A549 (cell line): Measurements from ENCODE around the gene SPTB. TPM values are rescaled to one million over a fixed set of nuclear protein-coding genes. Genes with fewer than 3 reads are reported as not detected.

ENCODE experiments used
- ATAC-seq, 2 experiments: fragments of 200-7000 bp in 1 of 2; fragments of >200 bp in 1 of 2; cut with Nextera tagmentation in 1 of 2; cut with Tn5 transposase in 1 of 2; 3 replicates each; pipeline versions ENCODE4 v1.8.0 to v1.9.1; 2018 to 2020; ENCODE audit warnings: mild to moderate bottlenecking in 1 of 2, moderate library complexity in 1 of 2
- CTCF ChIA-PET: fragments of 300-600 bp; sonication (Branson Sonifier 250); formaldehyde crosslinking; extraction: SDS; loops from one replicate; lab custom pipeline; 2021; ENCODE audit warnings: antibody characterized with exemption, inconsistent platforms; lab: Yijun Ruan, JAX
- POLR2A ChIA-PET: fragments of 350-600 bp; formaldehyde crosslinking; extraction: SDS; loops from one replicate; lab custom pipeline; 2021; ENCODE audit warnings: antibody characterized with exemption, inconsistent platforms; lab: Yijun Ruan, JAX
- DNase-seq, 2 experiments: peaks; one replicate each; pipeline versions ENCODE4 v3.0.0 to v3.0.0-alpha.2; 2011 to 2016; ENCODE audit warnings: low read depth in 1 of 2, low spot score in 1 of 2
- FAIRE-seq: peaks from 2 replicates; lab custom pipeline; 2011; peaks lifted over from hg19 to GRCh38; lab: Jason Lieb, UNC
- H3K27ac ChIP-seq, 2 experiments: fragments of >200 bp; sonication (Bioruptor Twin); formaldehyde crosslinking; 3 replicates each; pipeline ENCODE4 v1.5.1; 2016 to 2017
- H3K4me1 ChIP-seq: fragments of >200 bp; sonication (Bioruptor Twin); formaldehyde crosslinking; 3 replicates; pipeline ENCODE4 v1.6.1; 2016
- H3K4me2 ChIP-seq: fragments of >200 bp; sonication (Bioruptor Twin); formaldehyde crosslinking; 3 replicates; pipeline ENCODE4 v1.6.1; 2016
- H3K4me3 ChIP-seq: fragments of >200 bp; sonication (Bioruptor Twin); formaldehyde crosslinking; 3 replicates; pipeline ENCODE4 v1.5.1; 2016
- H3K9me3 ChIP-seq: fragments of >200 bp; sonication (Bioruptor Twin); formaldehyde crosslinking; 3 replicates; pipeline ENCODE4 v1.6.1; 2016
- CBX2 ChIP-seq: fragments of 200-600 bp; sonication (generic); IDR thresholded peaks from 2 replicates; pipeline ENCODE4 v1.6.1; 2016; ENCODE audit warnings: low read depth, mild to moderate bottlenecking, borderline replicate concordance
- EHMT2 ChIP-seq: fragments of 200-600 bp; sonication (generic); IDR thresholded peaks from 2 replicates; pipeline ENCODE4 v1.6.1; 2016; ENCODE audit warnings: antibody characterized with exemption, low read depth, mild to moderate bottlenecking, moderate library complexity
- FOSB ChIP-seq: fragments of 250-450 bp; sonication (Bioruptor Pico); IDR thresholded peaks from 2 replicates; pipeline ENCODE4 v1.5.0; 2020; ENCODE audit warnings: mild to moderate bottlenecking, moderate library complexity
- FOSL2 ChIP-seq, 2 experiments: fragments of 450-650 bp in 1 of 2; fragments of >200 bp in 1 of 2; sonication (Bioruptor Twin) in 1 of 2; formaldehyde crosslinking; IDR thresholded peaks; 2 replicates each; pipeline versions ENCODE4 v1.5.0 to v1.6.1; 2016 to 2020; ENCODE audit warnings: mild to moderate bottlenecking in 1 of 2, moderate library complexity in 1 of 2
- FOXS1 ChIP-seq: fragments of 250-450 bp; sonication (Bioruptor Pico); IDR thresholded peaks from 2 replicates; pipeline ENCODE4 v1.5.0; 2020; ENCODE audit warnings: mild to moderate bottlenecking, moderate library complexity
- HDAC2 ChIP-seq: fragments of 200-600 bp; sonication (generic); IDR thresholded peaks from 2 replicates; pipeline ENCODE4 v1.6.1; 2016
- HOXB13 ChIP-seq: fragments of 250-450 bp; sonication (Bioruptor Pico); IDR thresholded peaks from 2 replicates; pipeline ENCODE4 v1.5.0; 2020; ENCODE audit warnings: low read depth, mild to moderate bottlenecking, moderate library complexity
- JUN ChIP-seq, 2 experiments: fragments of >200 bp; sonication (Bioruptor Twin); formaldehyde crosslinking; IDR thresholded peaks; 2 replicates in 1 of 2; 3 replicates in 1 of 2; pipeline ENCODE4 v1.6.1; 2016 to 2017
- KDM1A ChIP-seq: fragments of 200-600 bp; sonication (generic); IDR thresholded peaks from 2 replicates; pipeline ENCODE4 v1.6.1; 2016; ENCODE audit warnings: low read depth, mild to moderate bottlenecking
- MYC ChIP-seq: IDR thresholded peaks from 2 replicates; pipeline ENCODE4 v1.6.1; 2012; ENCODE audit warnings: mild to moderate bottlenecking, inconsistent platforms, low read length, improper control_type of control experiment, borderline replicate concordance
- NPAS2 ChIP-seq: fragments of 250-450 bp; sonication (Bioruptor Pico); IDR thresholded peaks from 2 replicates; pipeline ENCODE4 v1.8.0; 2022; ENCODE audit warnings: mild to moderate bottlenecking, moderate library complexity, borderline replicate concordance
- NR3C1 ChIP-seq: fragments of >200 bp; sonication (Bioruptor Twin); formaldehyde crosslinking; IDR thresholded peaks from 3 replicates; pipeline ENCODE4 v1.6.1; 2017
- RARB ChIP-seq: fragments of 250-450 bp; sonication (Bioruptor Pico); IDR thresholded peaks from 2 replicates; pipeline ENCODE4 v1.8.0; 2021; ENCODE audit warnings: mild to moderate bottlenecking, moderate library complexity
- SREBF2 ChIP-seq: fragments of 450-650 bp; IDR thresholded peaks from 2 replicates; pipeline ENCODE4 v1.6.1; 2014; ENCODE audit warnings: mild to moderate bottlenecking, moderate library complexity
- TFCP2L1 ChIP-seq: fragments of 250-450 bp; sonication (Bioruptor Pico); IDR thresholded peaks from 2 replicates; pipeline ENCODE4 v1.5.0; 2021; ENCODE audit warnings: mild to moderate bottlenecking
- WGBS: methylation state at CpG from one replicate; pipeline ENCODE4 v1.1.6; 2017; ENCODE audit errors: missing lambda C conversion rate; 5-methylcytosine and 5-hydroxymethylcytosine counted together
- polyA plus RNA-seq, 4 experiments: library from polyadenylated mRNA; depleted of rRNA in 3 of 4; stranded (reverse); fragments of >200 nt; fragmentation: RNase III in 1 of 4; extraction: RNeasy Plus Mini Kit Qiagen cat#74134 plus additional on column Dnase treatment in 1 of 4; gene quantifications; 2 replicates in 3 of 4; 3 replicates in 1 of 4; pipeline ENCODE4 v1.2.3, GENCODE V29; 2011 to 2017
- TF ChIP-seq, protein P1 (sequence below): fragments of 450-650 bp; IDR thresholded peaks from 2 replicates; pipeline ENCODE4 v1.6.1; 2014; ENCODE audit warnings: antibody characterized with exemption
- TF ChIP-seq, protein P2 (sequence below): fragments of 200-600 bp; sonication (generic); IDR thresholded peaks from 2 replicates; pipeline ENCODE4 v1.6.1; 2016; ENCODE audit warnings: antibody characterized with exemption, mild to moderate bottlenecking, moderate library complexity
- TF ChIP-seq, protein P3 (sequence below): fragments of 250-450 bp; sonication (Bioruptor Pico); IDR thresholded peaks from 2 replicates; pipeline ENCODE4 v1.5.0; 2020; ENCODE audit warnings: low read depth, mild to moderate bottlenecking, moderate library complexity
- TF ChIP-seq, protein P4 (sequence below): fragments of 150-350 bp; IDR thresholded peaks from 2 replicates; pipeline ENCODE4 v1.6.1; 2014; ENCODE audit warnings: low read depth, mild to moderate bottlenecking, low read length

SPTB gene
- polyA plus RNA-seq, 2 of the 4 experiments (the other 2 are of a cell fraction), result 0.27 to 2.1 TPM

- ChIA-PET CTCF (interaction anchor here (1.8 kb wide), 1 partner anchor 42 kb away, joined by 6 read pairs; no protein-coding TSS in a partner anchor), POLR2A (no interaction called here)
Measured at GRCh38 chr14:64849940-64850339, 29.8 kb downstream of the SPTB start.

GRCh38 chr14:64848239-64848638 is 31.5 kb downstream of the SPTB start:
- CTCF ChIA-PET, result interaction anchor here (1.1 to 9.8 kb wide), 5 partner anchors 9 to 43 kb away, joined by 4 to 61 read pairs (median 6); no protein-coding TSS in a partner anchor
- H3K4me1 ChIP-seq, result no peaks in the 10 kb centered on the region
- POLR2A ChIA-PET, result no interaction called here
- H3K27ac ChIP-seq, result no peak overlapping the region
- ATAC-seq, result no peak
- FAIRE-seq, result peak; percentile 56
- H3K4me3 ChIP-seq, result no peak overlapping the region
- H3K9me3 ChIP-seq, result no peaks in the 10 kb centered on the region
- 4% methylated on average over 3 of the region's 3 CpGs for WGBS
- TF ChIP-seq FOSB (CRISPR knock-in tag) (no peak), FOSL2 (IDR thresholded peaks at IDR 0.05) (no peak), FOSL2 (CRISPR knock-in tag; IDR thresholded peaks at IDR 0.05) (peak; percentile 14; the same call in 1 of the 2 replicates)
- no peak for DNase-seq
- no peak overlapping the region for H3K4me2 ChIP-seq

More at GRCh38 chr14:64849940-64850339, 29.8 kb downstream of the SPTB start:
- TF ChIP-seq SREBF2 (no peak), RARB (CRISPR knock-in tag) (no peak)
- TF ChIP-seq, all 56 proteins: peak for 0
- H3K4me2 ChIP-seq, result no peak overlapping the region
- ATAC-seq (no peak), DNase-seq (no peak), FAIRE-seq (no peak)
- H3K27ac ChIP-seq, result no peak overlapping the region
- no peak overlapping the region for H3K4me3 ChIP-seq
- WGBS, result 46% methylated on average over 4 of the region's 4 CpGs
- H3K9me3 ChIP-seq, result no peaks in the 10 kb centered on the region
- no peaks in the 10 kb centered on the region for H3K4me1 ChIP-seq

- 46% methylated on average over 4 of the region's 4 CpGs for WGBS
- peaks cover 6% of the 10 kb centered on the region; the same call in 1 of the 3 replicates for H3K4me1 ChIP-seq
- no peak overlapping the region for H3K4me2 ChIP-seq
- FAIRE-seq (no peak), DNase-seq (no peak), ATAC-seq (0 out of 6 replicates have a peak, but pooled peaks of 1 of the 2 experiments have one; percentile 22)
- no peak overlapping the region for H3K4me3 ChIP-seq
- H3K27ac ChIP-seq, result no peak overlapping the region
- ChIA-PET CTCF (interaction anchor here (1.2 to 9.8 kb wide), 7 partner anchors 16 to 64 kb away, joined by 3 to 61 read pairs (median 3); partner anchors contain the start of gene SPTB), POLR2A (no interaction called here)
- no peaks in the 10 kb centered on the region for H3K9me3 ChIP-seq
- TF ChIP-seq NPAS2 (CRISPR knock-in tag) (no peak), FOSB (CRISPR knock-in tag) (no peak), JUN (IDR thresholded peaks at IDR 0.05) (no peak), TFCP2L1 (CRISPR knock-in tag) (no peak), HDAC2 (no peak), MYC (no peak), HOXB13 (CRISPR knock-in tag) (no peak), FOXS1 (CRISPR knock-in tag) (no peak), NR3C1 (no peak), KDM1A (no peak), CBX2 (no peak), EHMT2 (no peak)
- TF ChIP-seq, protein P1, sequence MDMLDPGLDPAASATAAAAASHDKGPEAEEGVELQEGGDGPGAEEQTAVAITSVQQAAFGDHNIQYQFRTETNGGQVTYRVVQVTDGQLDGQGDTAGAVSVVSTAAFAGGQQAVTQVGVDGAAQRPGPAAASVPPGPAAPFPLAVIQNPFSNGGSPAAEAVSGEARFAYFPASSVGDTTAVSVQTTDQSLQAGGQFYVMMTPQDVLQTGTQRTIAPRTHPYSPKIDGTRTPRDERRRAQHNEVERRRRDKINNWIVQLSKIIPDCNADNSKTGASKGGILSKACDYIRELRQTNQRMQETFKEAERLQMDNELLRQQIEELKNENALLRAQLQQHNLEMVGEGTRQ, result no peak
- TF ChIP-seq, protein P2, sequence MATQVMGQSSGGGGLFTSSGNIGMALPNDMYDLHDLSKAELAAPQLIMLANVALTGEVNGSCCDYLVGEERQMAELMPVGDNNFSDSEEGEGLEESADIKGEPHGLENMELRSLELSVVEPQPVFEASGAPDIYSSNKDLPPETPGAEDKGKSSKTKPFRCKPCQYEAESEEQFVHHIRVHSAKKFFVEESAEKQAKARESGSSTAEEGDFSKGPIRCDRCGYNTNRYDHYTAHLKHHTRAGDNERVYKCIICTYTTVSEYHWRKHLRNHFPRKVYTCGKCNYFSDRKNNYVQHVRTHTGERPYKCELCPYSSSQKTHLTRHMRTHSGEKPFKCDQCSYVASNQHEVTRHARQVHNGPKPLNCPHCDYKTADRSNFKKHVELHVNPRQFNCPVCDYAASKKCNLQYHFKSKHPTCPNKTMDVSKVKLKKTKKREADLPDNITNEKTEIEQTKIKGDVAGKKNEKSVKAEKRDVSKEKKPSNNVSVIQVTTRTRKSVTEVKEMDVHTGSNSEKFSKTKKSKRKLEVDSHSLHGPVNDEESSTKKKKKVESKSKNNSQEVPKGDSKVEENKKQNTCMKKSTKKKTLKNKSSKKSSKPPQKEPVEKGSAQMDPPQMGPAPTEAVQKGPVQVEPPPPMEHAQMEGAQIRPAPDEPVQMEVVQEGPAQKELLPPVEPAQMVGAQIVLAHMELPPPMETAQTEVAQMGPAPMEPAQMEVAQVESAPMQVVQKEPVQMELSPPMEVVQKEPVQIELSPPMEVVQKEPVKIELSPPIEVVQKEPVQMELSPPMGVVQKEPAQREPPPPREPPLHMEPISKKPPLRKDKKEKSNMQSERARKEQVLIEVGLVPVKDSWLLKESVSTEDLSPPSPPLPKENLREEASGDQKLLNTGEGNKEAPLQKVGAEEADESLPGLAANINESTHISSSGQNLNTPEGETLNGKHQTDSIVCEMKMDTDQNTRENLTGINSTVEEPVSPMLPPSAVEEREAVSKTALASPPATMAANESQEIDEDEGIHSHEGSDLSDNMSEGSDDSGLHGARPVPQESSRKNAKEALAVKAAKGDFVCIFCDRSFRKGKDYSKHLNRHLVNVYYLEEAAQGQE, result no peak
- TF ChIP-seq, protein P3, sequence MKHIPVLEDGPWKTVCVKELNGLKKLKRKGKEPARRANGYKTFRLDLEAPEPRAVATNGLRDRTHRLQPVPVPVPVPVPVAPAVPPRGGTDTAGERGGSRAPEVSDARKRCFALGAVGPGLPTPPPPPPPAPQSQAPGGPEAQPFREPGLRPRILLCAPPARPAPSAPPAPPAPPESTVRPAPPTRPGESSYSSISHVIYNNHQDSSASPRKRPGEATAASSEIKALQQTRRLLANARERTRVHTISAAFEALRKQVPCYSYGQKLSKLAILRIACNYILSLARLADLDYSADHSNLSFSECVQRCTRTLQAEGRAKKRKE (CRISPR knock-in tag), result no peak
- TF ChIP-seq, protein P4, sequence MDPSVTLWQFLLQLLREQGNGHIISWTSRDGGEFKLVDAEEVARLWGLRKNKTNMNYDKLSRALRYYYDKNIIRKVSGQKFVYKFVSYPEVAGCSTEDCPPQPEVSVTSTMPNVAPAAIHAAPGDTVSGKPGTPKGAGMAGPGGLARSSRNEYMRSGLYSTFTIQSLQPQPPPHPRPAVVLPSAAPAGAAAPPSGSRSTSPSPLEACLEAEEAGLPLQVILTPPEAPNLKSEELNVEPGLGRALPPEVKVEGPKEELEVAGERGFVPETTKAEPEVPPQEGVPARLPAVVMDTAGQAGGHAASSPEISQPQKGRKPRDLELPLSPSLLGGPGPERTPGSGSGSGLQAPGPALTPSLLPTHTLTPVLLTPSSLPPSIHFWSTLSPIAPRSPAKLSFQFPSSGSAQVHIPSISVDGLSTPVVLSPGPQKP, result no peak
Measured at GRCh38 chr14:64846319-64846718, 33.4 kb downstream of the SPTB start.
